HG02642 (cell line): ENCODE measurements around the gene ADRA2A.
A peak's percentile ranks its signal among the peaks of the same experiment; 100 is the strongest.

Source experiments
- ATAC-seq: cut with Tn5 transposase; IDR thresholded peaks from one replicate; pipeline ENCODE4 v1.9.1; 2021; ENCODE audit warnings: mild to moderate bottlenecking; ENCODE audit not compliant: unreplicated experiment, poor library complexity

Gene ADRA2A

GRCh38 chr10:111076682-111077478, at the start of gene ADRA2A:
Gene ADRA2A (plus strand): TSS chr10:111077029. CDS start chr10:111077997, 968 bp downstream.
- ATAC-seq = peak; percentile 37

GRCh38 chr10:111030042-111030750, 46.6 kb upstream of the ADRA2A start:
- no peak for ATAC-seq

GRCh38 chr10:111034598-111035310, 42.1 kb upstream of the ADRA2A start:
- no peak for ATAC-seq

GRCh38 chr10:111035542-111035941, 41.3 kb upstream of the ADRA2A start:
- ATAC-seq = no peak

GRCh38 chr10:111037858-111038257, 39.0 kb upstream of the ADRA2A start:
- ATAC-seq = no peak

- no peak for ATAC-seq
These were observed 37.3 kb upstream of the ADRA2A start for GRCh38 chr10:111039522-111039921.

GRCh38 chr10:111057006-111057405, 19.8 kb upstream of the ADRA2A start:
- no peak for ATAC-seq

GRCh38 chr10:111063471-111063870, 13.4 kb upstream of the ADRA2A start:
- no peak for ATAC-seq

GRCh38 chr10:111072232-111072631, 4.6 kb upstream of the ADRA2A start:
- ATAC-seq = no peak

GRCh38 chr10:111075577-111076185, 1.1 kb upstream of the ADRA2A start:
- no peak for ATAC-seq

GRCh38 chr10:111076191-111076681, 593 bp upstream of the ADRA2A start:
- peak; percentile 79 for ATAC-seq

GRCh38 chr10:111077479-111077784, 603 bp downstream of the ADRA2A start:
- ATAC-seq = no peak

GRCh38 chr10:111077785-111078504, 1.1 kb downstream of the ADRA2A start:
- ATAC-seq = no peak

- no peak for ATAC-seq
These were observed 1.8 kb downstream of the ADRA2A start for GRCh38 chr10:111078505-111079185.

GRCh38 chr10:111079241-111079760, 2.5 kb downstream of the ADRA2A start:
- ATAC-seq = no peak

GRCh38 chr10:111079781-111080180, 3.0 kb downstream of the ADRA2A start:
- no peak for ATAC-seq

- no peak for ATAC-seq
These were observed 3.4 kb downstream of the ADRA2A start for GRCh38 chr10:111080224-111080623.

GRCh38 chr10:111081595-111081994, 4.8 kb downstream of the ADRA2A start:
- no peak for ATAC-seq
